Fibroblast of lung (primary cell): ENCODE data around the gene TMEM267.

Source experiments
- CTCF ChIP-seq, 2 donors: IDR thresholded peaks in 1 of 2; conservative IDR thresholded peaks in 1 of 2; 1 replicate in 1 of 2; 2 replicates in 1 of 2; pipeline ENCODE4 v1.5.1; 2011 to 2012; ENCODE audit warnings: low read length in 2 of 2, control low read depth in 1 of 2, inconsistent platforms in 1 of 2, low read depth in 1 of 2, mild to moderate bottlenecking in 1 of 2
- EZH2 ChIP-seq: IDR thresholded peaks from 2 replicates; pipeline ENCODE4 v1.5.1; 2012; ENCODE audit warnings: low read length, control low read depth, mild to moderate bottlenecking; ENCODE audit errors: missing control alignments

- TF ChIP-seq CTCF (conservative IDR thresholded peaks at IDR 0.05 in 1 of 2, IDR thresholded peaks at IDR 0.05 in 1 of 2; ENCODE audit: low read depth in 1 of 2, low read length in 2 of 2) (no peak), EZH2 (no peak)
Observed at GRCh38 chr5:43413966-43414365, 69.7 kb downstream of the TMEM267 start.
